HG03565 (cell line): ENCODE data around the gene SLC23A1.
"Not testable (repeated sequence)": the region's sequence is repeated elsewhere in the genome, so short reads cannot be mapped to it uniquely, and the experiment has no call there.

Experiments
- ATAC-seq: cut with Tn5 transposase; IDR thresholded peaks from one replicate; pipeline ENCODE4 v1.9.1; 2021; ENCODE audit warnings: mild to moderate bottlenecking, moderate library complexity; ENCODE audit not compliant: unreplicated experiment

Gene SLC23A1

GRCh38 chr5:139374909-139375308 lies 8.2 kb downstream of the SLC23A1 start:
- ATAC-seq = no peak

DNA sequence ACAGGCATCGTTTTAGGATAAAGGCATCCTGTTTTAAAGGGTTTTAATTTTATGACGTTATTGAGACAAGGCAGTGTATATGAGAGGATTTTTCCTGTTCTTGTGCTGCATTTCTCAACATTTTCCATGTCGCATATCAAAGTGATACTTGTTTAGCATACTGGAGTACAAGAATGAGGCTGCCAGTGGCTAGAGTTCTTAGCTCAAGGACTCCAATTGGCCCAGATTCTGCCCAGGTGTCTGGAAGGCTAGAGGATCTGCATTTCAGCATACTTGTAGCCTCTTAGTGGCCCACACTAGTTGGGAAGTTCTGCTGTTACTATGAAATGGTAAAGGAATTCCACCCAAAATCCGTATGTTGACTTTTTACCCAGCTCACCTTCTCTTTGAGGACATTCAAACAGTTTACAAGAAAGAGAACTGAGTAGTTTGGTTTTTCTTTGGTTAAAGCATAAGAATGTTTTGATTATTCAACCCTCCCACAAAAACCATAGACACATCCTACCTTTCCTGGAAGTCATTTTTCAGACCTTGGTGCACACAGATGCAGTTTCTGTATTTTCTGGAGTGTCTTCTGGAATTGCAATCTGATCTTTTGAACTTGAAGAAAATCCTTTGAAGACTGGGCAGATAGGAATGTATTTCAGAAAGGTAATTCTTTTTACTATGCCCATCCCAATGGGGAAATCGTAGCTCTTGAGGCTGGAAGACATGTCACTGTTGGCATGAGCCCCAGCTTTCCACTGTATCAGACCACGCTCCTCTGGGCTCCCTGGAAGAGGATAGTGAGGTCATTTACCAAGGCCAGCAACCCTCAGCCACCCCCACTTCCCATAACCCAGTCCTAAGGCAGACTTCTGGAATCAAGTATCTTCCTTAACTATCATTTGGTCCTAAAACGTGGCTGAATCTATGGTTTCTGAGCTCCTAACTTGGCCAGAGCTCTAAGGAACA lies 11.3 kb downstream of the SLC23A1 start:
- no peak for ATAC-seq

- ATAC-seq = no peak
Measured at GRCh38 chr5:139369181-139369580, 13.9 kb downstream of the SLC23A1 start.

- no peak for ATAC-seq
Measured at GRCh38 chr5:139368613-139369012, 14.5 kb downstream of the SLC23A1 start.

GRCh38 chr5:139364466-139364865 lies 18.6 kb downstream of the SLC23A1 start:
- no peak for ATAC-seq

DNA sequence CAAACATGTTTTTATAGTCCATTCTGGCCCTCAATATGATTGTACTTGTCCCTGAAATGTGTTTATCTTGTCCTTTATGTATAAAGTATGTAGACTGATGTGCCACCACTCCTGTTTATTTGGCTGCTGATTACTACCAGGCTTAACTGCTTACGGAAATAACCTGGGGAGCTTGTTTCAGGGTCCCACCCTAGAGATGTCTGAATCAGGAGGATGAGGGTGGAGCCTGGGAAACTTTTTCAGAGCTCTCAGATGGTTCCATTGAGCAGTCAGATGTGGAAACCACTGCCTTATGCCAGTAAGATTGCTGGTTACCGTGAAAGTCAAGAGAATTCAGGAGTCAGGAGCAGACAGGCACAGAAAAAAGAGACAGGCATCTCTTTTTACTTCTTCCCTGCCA lies 19.2 kb downstream of the SLC23A1 start:
- ATAC-seq = no peak

DNA sequence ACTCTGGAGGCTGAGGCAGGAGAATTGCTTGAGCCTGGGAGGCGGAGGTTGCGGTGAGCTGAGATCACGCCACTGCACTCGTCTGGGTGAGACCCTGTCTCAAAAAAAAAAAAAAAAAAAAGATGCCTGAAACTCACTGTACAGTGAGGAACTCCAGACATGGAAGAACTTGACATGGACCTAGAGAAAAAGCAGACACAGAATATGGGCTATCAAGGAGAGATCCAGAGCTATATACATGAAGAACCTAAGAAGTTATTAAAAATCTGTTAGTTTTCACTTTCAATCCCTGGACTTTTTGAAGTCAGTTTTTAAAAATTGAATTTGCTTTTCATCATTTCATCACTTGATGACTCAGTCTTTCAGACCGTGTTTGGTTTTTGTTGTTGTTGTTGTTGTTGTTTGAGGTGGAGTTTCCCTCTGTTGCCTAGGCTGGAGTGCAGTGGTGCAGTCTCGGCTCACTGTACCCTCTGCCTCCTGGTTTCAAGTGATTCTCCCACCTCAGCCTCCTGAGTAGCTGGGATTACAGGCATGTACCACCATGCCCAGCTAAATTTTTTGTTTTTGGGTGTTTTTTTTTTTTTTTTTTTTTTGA lies 21.2 kb downstream of the SLC23A1 start:
- no peak for ATAC-seq

DNA sequence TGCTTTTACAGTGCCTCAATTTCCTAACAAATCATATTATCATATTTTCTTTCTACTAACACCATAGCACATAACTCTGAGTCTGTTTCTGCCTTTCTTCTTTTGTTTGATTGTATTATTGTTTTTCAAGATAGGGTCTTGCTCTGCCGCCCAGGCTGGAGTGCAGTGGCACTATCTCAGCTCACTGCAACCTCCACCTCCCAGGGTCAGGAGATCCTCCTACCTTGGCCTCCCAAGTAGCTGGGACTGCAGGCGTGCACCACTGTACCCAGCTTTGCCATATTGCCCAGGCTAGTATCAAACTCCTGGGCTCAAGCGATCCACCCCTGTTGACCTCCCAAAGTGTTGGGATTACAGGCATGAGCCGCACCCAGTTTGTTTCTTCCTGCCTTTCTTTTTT lies 22.7 kb downstream of the SLC23A1 start:
- ATAC-seq = no peak

- no peak for ATAC-seq
Measured at GRCh38 chr5:139358064-139358463, 25.0 kb downstream of the SLC23A1 start.

DNA sequence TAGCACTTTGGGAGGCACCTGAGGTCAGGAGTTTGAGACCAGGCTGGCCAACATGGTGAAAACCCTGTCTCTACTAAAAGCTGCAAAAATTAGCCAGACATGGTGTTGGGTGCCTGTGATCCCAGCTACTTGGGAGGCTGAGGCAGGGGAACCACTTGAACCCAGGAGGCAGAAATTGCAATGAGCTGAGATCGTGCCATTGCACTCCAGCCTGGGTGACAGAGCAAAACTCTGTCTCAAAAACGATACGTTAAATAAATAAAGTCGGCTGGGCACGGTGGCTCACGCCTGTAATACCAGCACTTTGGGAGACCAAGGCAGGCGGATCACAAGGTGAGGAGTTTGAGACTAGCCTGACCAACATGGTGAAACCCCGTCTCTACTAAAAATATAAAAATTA lies 27.2 kb downstream of the SLC23A1 start:
- ATAC-seq = not testable (repeated sequence)

GRCh38 chr5:139354186-139354585 lies 28.9 kb downstream of the SLC23A1 start:
- no peak for ATAC-seq

- ATAC-seq = not testable (repeated sequence)
Measured at GRCh38 chr5:139347863-139348262, 35.2 kb downstream of the SLC23A1 start.

DNA sequence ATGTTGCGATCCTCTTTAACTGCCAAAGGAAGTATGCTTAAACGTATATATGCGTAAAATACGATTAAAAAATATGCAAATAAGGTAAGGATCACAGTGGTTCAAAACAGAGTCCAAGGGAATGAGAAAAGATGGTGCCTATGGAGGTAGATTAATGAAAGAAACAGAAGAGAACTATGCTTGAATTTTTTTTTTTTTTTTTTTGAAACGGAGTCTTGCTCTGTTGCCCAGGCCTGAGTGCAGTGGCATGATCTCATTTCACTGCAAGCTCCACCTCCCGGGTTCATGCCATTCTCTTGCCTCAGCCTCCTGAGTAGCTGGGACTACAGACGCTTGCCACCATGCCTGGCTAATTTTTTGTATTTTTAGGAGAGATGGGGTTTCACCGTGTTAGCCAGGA lies 37.7 kb downstream of the SLC23A1 start:
- not testable (repeated sequence) for ATAC-seq

DNA sequence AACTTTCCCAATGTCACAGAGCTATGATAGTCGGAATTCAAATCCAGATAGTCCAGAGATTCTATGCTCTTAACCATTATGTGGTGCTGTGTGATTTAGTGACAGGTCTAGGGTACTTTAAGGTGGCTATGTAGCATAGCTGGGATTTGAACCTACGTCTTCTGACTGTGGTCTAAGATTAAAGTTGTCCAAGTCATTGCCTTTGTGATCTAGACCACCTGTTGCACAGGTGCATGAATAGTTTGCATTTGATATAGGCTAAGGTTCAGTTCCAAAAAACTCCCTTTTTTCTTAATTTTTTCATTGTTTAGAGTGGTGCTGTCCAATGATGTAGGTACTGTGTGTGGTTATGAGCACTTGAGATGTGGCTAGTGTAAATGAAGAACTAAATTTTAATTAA lies 38.9 kb downstream of the SLC23A1 start:
- no peak for ATAC-seq

GRCh38 chr5:139343476-139343875 lies 39.6 kb downstream of the SLC23A1 start:
- ATAC-seq = no peak

- ATAC-seq = no peak
Measured at GRCh38 chr5:139342423-139342723, 40.7 kb downstream of the SLC23A1 start.

- ATAC-seq = peak; percentile 86
Measured at GRCh38 chr5:139341689-139342422, 41.2 kb downstream of the SLC23A1 start, which contains the start of gene PAIP2. TSS of gene PAIP2 (plus strand) at chr5:139341854. CDS start at chr5:139363785, 21,931 bp downstream.

- ATAC-seq = no peak
Measured at GRCh38 chr5:139341187-139341688, 41.9 kb downstream of the SLC23A1 start.

DNA sequence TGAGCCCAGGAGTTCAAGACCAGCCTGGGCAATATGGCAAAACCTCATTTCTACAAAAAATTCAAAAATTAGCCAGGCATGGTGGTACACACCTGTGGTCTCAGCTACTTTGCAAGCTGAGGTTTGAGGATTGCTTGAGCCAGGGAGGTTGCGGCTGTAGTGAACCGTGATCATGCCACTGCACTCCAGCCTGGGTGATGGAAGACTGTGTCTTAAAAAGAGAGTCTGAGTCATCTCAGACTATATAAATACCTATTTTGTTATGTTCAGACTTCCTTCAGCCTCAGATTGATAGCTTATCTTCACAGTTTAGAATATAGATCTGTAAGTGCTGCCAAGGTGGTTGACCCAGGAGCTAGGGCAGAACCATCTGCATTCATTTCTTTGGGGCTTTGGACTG lies 43.0 kb downstream of the SLC23A1 start:
- ATAC-seq = no peak

DNA sequence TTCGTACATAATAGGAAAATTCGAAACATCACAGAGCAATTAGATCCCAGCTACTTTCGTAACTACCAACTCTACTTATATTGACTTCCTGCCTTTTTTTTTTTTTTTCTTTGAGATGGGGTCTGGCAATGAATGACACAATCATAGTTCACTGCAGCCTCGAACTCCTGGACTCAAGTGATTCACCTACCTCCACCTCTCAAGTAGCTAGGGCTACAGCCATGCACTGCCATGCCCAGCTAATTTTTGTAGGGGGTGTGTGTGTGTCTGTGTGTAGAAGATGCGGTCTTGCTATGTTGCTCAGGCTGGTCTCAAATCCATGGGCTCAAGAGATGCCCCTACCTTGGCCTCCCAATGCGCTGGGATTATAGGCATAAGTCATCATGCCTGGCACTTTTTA lies 47.3 kb downstream of the SLC23A1 start:
- ATAC-seq = no peak
